ENCODE data around the gene AGFG2.

- no peak for TF ChIP-seq CTCF (IDR thresholded peaks at IDR 0.05)
- no peak for TF ChIP-seq POLR2A (IDR thresholded peaks at IDR 0.05)
- TF ChIP-seq EP300 (IDR thresholded peaks at IDR 0.05): no peak
Measured at GRCh38 chr7:100575746-100576383, 36.9 kb downstream of the AGFG2 start.

Measured in stomach (tissue), 4 donors.